MM.1S (cell line): ENCODE results near the gene DGCR6L.
"Not testable (repeated sequence)": the region's sequence is repeated elsewhere in the genome, so short reads cannot be mapped to it uniquely, and the experiment has no call there.

Source experiments
- CTCF ChIP-seq: fragments of 300-600 bp; sonication (generic); IDR thresholded peaks from 2 replicates; pipeline ENCODE4 v1.5.1; 2016; ENCODE audit warnings: antibody characterized with exemption, low read length, mixed read lengths
- EZH2 ChIP-seq: fragments of 300-600 bp; sonication (generic); optimal IDR thresholded peaks from 2 replicates; pipeline ENCODE3; 2017; ENCODE audit warnings: low read depth, mild to moderate bottlenecking, antibody characterized with exemption, low read length, mixed read lengths

- TF ChIP-seq CTCF, EZH2: not testable (repeated sequence)
These were observed 12.1 kb downstream of the DGCR6L start for GRCh38 chr22:20307448-20308447.
